Chondrocyte (in vitro differentiated cells): Measurements from ENCODE around the gene LY9. TPM values are rescaled to one million over a fixed set of nuclear protein-coding genes. Genes with fewer than 3 reads are reported as not detected.
A peak's percentile ranks its signal among the peaks of the same experiment; 100 is the strongest.

Experiments used
- DNase-seq: peaks from one replicate; pipeline ENCODE4 v3.0.0; 2021; ENCODE audit warnings: mixed read lengths, low spot score
- H3K27ac Mint-ChIP-seq: one replicate; pipeline ENCODE4 v1.8.0; 2021; ENCODE audit warnings: mild to moderate bottlenecking, moderate library complexity, mixed read lengths; ENCODE audit not compliant: unreplicated experiment
- H3K27me3 Mint-ChIP-seq: 2 replicates; pipeline ENCODE4 v1.8.0; 2021; ENCODE audit warnings: low read depth, mixed read lengths
- H3K36me3 Mint-ChIP-seq: 2 replicates; pipeline ENCODE4 v1.8.0; 2021; ENCODE audit warnings: low read depth, mixed read lengths
- H3K4me1 Mint-ChIP-seq: 2 replicates; pipeline ENCODE4 v1.8.0; 2021; ENCODE audit warnings: low read depth, mild to moderate bottlenecking, mixed read lengths
- H3K4me3 Mint-ChIP-seq: one replicate; pipeline ENCODE4 v1.8.0; 2021; ENCODE audit warnings: mild to moderate bottlenecking, moderate library complexity, mixed read lengths; ENCODE audit not compliant: unreplicated experiment
- H3K9me3 Mint-ChIP-seq: 2 replicates; pipeline ENCODE4 v1.8.0; 2021; ENCODE audit warnings: low read depth, mixed read lengths
- long read RNA-seq: library from polyadenylated mRNA; stranded (forward); transcript quantifications from one replicate; pipeline ENCODE4 v2.0.0, GENCODE V29; 2021
- total RNA-seq: library from RNA; stranded (reverse); gene quantifications from 3 replicates; pipeline ENCODE4 v1.2.1, GENCODE V29; 2021
- TF ChIP-seq, protein P1 (sequence below): fragments of 200-600 bp; sonication (generic); IDR thresholded peaks from 2 replicates; pipeline ENCODE4 v1.5.0; 2021; ENCODE audit warnings: antibody characterized with exemption, mild to moderate bottlenecking, moderate library complexity

The LY9 gene, protein sequence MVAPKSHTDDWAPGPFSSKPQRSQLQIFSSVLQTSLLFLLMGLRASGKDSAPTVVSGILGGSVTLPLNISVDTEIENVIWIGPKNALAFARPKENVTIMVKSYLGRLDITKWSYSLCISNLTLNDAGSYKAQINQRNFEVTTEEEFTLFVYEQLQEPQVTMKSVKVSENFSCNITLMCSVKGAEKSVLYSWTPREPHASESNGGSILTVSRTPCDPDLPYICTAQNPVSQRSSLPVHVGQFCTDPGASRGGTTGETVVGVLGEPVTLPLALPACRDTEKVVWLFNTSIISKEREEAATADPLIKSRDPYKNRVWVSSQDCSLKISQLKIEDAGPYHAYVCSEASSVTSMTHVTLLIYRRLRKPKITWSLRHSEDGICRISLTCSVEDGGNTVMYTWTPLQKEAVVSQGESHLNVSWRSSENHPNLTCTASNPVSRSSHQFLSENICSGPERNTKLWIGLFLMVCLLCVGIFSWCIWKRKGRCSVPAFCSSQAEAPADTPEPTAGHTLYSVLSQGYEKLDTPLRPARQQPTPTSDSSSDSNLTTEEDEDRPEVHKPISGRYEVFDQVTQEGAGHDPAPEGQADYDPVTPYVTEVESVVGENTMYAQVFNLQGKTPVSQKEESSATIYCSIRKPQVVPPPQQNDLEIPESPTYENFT
- not detected in 3 replicates for total RNA-seq
- long read RNA-seq = 0 reads

DNA sequence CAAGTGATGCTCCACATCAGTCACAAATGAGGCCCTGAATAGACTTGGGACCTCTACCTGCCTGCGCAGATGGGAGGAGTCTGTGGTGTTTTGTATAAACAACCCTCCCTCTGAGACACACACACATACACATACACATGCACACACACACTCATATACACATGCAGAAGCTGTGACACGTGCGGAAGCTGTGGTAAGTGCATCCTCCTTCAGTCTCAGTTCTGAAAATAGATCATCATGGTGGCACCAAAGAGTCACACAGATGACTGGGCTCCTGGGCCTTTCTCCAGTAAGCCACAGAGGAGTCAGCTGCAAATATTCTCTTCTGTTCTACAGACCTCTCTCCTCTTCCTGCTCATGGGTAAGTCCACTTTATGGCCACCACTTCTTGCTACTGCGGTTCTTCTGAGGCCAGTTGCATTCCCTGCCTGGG, at the start of gene LY9:
TSS of gene LY9 (plus strand) at position 224 of the 433 bp plus-strand sequence. CDS start at position 238, 14 bp downstream.
- no peak within 1 kb of the TSS for H3K27ac Mint-ChIP-seq
- H3K4me3 Mint-ChIP-seq = no peak within 1 kb of the TSS
- no peaks in the 10 kb centered on the region for H3K4me1 Mint-ChIP-seq
- peaks cover 7% of the 10 kb centered on the region for H3K27me3 Mint-ChIP-seq
- no peaks in the 10 kb centered on the region for H3K36me3 Mint-ChIP-seq
- H3K9me3 Mint-ChIP-seq = no peaks in the 10 kb centered on the region
- DNase-seq = no peak
- TF ChIP-seq, protein P1, sequence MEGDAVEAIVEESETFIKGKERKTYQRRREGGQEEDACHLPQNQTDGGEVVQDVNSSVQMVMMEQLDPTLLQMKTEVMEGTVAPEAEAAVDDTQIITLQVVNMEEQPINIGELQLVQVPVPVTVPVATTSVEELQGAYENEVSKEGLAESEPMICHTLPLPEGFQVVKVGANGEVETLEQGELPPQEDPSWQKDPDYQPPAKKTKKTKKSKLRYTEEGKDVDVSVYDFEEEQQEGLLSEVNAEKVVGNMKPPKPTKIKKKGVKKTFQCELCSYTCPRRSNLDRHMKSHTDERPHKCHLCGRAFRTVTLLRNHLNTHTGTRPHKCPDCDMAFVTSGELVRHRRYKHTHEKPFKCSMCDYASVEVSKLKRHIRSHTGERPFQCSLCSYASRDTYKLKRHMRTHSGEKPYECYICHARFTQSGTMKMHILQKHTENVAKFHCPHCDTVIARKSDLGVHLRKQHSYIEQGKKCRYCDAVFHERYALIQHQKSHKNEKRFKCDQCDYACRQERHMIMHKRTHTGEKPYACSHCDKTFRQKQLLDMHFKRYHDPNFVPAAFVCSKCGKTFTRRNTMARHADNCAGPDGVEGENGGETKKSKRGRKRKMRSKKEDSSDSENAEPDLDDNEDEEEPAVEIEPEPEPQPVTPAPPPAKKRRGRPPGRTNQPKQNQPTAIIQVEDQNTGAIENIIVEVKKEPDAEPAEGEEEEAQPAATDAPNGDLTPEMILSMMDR = no peak

DNA sequence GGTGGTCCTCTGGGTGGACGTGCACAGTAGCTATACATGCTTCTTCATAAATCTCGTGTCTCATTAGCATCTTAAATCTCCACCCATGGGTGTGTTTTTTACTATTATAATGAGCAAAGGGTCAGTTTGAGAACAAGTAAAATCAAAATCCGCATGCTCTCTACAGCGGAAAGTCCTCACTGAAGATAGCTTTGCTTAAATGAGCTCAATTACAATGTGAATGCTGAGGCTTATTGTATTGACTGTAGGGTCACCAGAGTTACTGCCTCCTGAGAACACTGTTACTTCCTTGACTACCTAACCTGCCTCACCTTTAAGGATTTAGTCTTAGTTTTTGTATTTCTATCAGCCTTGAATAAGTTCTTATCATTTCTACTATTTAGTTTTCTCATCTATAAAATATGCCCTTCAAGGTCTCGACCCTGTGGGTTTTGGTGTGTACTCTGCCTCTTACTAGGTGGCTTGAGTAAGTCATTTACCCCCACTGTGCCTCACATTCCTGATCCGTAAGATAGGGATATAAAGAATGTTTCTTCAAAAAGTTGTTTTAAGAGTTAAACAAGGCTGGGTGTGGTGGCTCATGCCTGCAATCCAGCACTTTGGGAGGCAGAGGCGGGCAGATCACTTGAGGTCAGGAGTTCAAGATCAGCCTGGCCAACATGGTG, 49.0 kb upstream of the LY9 start:
- Mint-ChIP-seq H3K27me3 (peaks cover 13% of the 10 kb centered on the region), H3K4me1 (no peaks in the 10 kb centered on the region), H3K4me3 (no peak overlapping the region), H3K27ac (no peak overlapping the region), H3K9me3 (no peaks in the 10 kb centered on the region), H3K36me3 (no peaks in the 10 kb centered on the region)
- DNase-seq = no peak
- TF ChIP-seq, protein P1 = no peak

DNA sequence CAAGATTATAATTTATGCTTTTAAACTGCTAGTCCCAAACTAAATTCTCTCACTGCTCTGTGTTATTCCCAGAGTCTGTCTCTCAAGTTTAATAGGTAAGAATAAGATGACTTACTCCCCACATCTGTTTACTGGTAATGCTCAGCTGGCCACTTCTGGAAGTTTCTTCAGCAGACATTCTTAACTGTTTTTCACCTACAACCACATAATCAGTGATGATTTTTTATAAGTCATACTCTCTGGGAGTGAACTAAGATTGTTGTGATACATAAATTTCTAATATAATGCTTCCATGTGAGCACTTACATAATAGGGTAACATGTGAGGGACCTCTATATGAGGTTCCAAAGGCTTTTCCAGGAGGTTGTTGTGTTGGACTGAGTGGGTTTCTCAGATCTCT, 48.3 kb upstream of the LY9 start:
- Mint-ChIP-seq H3K36me3 (no peaks in the 10 kb centered on the region), H3K9me3 (no peaks in the 10 kb centered on the region), H3K27me3 (peaks cover 13% of the 10 kb centered on the region), H3K4me3 (no peak overlapping the region), H3K4me1 (no peaks in the 10 kb centered on the region), H3K27ac (no peak overlapping the region)
- TF ChIP-seq, protein P1 = no peak
- no peak for DNase-seq

DNA sequence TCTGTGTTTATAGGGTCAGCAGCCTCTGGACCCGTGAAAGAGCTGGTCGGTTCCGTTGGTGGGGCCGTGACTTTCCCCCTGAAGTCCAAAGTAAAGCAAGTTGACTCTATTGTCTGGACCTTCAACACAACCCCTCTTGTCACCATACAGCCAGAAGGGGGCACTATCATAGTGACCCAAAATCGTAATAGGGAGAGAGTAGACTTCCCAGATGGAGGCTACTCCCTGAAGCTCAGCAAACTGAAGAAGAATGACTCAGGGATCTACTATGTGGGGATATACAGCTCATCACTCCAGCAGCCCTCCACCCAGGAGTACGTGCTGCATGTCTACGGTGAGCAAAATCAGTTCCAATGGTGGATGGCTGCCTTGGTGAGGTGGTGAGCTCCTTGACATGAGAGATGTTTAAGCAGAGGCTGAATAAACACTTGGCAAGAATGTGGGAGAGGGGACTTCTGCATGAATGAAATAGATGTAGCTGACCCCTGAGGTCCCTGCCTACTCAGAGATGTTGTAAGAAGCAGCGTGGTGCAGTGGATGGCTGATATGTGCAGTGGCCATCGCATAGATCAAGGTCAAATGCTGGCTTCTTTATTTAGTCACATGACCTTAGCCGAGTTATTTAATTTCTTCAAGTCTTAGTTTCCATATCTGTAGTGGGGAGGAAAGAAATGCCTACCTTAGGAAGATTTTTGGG, 47.6 kb upstream of the LY9 start:
- Mint-ChIP-seq H3K9me3 (no peaks in the 10 kb centered on the region), H3K27ac (no peak overlapping the region), H3K27me3 (peaks cover 13% of the 10 kb centered on the region), H3K36me3 (no peaks in the 10 kb centered on the region), H3K4me1 (peaks cover 3% of the 10 kb centered on the region), H3K4me3 (no peak overlapping the region)
- TF ChIP-seq, protein P1 = peak; percentile 21
- DNase-seq = no peak

DNA sequence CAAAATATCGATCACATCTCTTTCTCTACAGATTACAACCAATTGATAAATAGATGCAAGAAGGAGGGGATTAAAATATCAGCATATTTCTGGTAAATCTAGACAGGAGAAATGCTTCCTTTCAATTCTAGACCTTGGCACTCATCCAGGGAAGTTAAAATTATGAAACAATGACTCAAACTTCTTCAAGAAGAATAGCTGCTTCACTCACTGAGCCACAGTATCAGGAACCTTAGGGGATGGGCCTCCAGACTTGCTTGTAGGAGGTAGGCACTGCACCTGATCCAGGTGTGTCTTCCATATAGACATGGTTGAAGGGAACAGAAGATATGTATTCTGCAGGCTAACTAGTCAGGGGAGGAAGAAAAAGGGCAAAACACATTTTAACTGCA, 47.1 kb upstream of the LY9 start:
- Mint-ChIP-seq H3K27ac (no peak overlapping the region), H3K4me3 (no peak overlapping the region), H3K4me1 (peaks cover 3% of the 10 kb centered on the region), H3K27me3 (peaks cover 12% of the 10 kb centered on the region), H3K9me3 (no peaks in the 10 kb centered on the region), H3K36me3 (no peaks in the 10 kb centered on the region)
- TF ChIP-seq, protein P1 = no peak
- no peak for DNase-seq
